DOHH2 (cell line): ENCODE data around the gene MLXIPL.

ENCODE experiments used
- EZH2phosphoT487 ChIP-seq: fragments of 200-600 bp; sonication (generic); IDR thresholded peaks from 2 replicates; pipeline ENCODE4 v1.6.1; 2017; ENCODE audit warnings: borderline replicate concordance, mild to moderate bottlenecking, antibody characterized with exemption, low read length, moderate library complexity, mixed read lengths
- TF ChIP-seq, protein P1 (sequence below): fragments of 200-600 bp; sonication (generic); IDR thresholded peaks from one replicate; pipeline ENCODE4 v1.5.1; 2014; ENCODE audit warnings: antibody characterized with exemption, mild to moderate bottlenecking, low read depth, low read length; ENCODE audit not compliant: poor library complexity, severe bottlenecking

DNA sequence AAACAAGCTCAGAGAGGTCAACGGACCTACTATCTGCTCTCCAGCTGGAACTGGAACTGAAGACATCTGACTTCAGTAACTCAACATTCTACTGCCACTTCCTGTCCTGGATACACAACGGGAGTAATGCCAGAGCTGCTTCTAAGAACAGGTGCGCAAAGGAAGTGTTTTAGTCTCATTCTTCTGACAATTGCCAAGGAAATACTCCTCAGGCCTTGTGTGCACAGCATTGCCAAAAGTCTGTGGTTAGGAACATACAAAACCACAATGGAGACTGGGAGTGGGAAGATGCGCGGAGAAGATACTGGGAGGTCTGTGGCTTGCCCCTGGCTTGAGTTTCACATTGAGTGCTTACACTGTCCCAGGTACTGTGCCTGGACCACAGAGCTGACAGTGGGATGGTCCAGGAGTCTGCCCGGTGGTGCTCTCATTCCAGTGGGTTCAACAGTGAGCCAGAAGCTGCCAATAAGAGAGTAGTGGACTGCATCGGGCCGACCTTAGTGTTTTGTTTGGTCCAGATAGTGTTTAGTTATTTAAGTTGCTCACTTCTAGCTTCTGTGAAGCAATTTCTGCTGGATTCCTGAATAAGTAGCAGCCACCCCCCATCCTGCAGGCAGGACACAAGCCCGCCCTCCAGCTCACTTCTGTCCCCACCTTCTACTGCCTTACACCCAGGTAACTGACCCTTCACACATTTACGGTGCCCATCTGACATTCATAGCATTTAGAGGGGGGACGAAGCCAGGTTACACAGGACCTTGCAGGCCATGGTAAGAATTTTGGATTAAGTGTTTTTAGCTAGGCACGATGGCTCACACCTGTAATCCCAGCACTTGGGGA lies 56.3 kb downstream of the MLXIPL start:
- TF ChIP-seq, protein P1, sequence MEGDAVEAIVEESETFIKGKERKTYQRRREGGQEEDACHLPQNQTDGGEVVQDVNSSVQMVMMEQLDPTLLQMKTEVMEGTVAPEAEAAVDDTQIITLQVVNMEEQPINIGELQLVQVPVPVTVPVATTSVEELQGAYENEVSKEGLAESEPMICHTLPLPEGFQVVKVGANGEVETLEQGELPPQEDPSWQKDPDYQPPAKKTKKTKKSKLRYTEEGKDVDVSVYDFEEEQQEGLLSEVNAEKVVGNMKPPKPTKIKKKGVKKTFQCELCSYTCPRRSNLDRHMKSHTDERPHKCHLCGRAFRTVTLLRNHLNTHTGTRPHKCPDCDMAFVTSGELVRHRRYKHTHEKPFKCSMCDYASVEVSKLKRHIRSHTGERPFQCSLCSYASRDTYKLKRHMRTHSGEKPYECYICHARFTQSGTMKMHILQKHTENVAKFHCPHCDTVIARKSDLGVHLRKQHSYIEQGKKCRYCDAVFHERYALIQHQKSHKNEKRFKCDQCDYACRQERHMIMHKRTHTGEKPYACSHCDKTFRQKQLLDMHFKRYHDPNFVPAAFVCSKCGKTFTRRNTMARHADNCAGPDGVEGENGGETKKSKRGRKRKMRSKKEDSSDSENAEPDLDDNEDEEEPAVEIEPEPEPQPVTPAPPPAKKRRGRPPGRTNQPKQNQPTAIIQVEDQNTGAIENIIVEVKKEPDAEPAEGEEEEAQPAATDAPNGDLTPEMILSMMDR: no peak
- TF ChIP-seq EZH2phosphoT487: no peak
